ENCODE measurements around the gene HIP1.

The HIP1 gene

DNA sequence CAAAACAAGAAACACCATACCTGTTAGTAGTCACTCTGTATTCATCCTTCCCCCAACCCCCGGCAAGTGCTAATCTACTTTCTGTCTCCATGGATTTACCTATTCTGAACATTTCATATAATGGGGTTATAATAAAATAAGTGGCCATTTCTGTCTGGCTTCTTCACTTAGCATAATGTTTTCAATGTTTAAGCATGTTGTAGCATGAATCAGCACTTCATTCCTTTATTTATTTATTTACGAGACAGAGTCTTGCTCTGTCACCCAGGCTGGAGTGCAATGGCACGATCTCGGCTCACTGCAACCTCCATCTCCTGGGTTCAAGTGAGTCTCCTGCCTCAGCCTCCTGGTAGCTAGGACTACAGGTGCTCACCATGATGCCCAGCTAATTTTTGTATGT, 69.2 kb downstream of the HIP1 start:
- no peak for DNase-seq

DNA sequence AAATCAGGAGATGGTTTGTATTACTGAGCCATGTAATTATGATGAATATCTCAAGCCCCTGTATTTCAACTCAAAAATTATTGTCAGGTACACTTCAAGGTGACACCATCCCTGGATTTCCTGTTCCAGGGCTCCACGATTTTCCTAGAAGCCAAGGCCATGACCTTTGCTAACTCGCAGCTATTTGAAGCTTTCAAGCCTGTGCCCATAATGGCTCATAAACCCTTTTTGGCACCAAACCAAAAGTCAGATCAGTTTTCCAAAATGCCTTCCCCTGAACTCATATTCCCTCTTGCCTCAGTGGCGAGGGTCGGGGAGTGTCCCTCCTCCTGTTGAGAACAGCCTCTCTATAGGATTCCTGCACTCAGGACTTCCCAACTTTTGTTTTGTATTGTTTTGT, 70.8 kb downstream of the HIP1 start:
- no peak for DNase-seq

DNA sequence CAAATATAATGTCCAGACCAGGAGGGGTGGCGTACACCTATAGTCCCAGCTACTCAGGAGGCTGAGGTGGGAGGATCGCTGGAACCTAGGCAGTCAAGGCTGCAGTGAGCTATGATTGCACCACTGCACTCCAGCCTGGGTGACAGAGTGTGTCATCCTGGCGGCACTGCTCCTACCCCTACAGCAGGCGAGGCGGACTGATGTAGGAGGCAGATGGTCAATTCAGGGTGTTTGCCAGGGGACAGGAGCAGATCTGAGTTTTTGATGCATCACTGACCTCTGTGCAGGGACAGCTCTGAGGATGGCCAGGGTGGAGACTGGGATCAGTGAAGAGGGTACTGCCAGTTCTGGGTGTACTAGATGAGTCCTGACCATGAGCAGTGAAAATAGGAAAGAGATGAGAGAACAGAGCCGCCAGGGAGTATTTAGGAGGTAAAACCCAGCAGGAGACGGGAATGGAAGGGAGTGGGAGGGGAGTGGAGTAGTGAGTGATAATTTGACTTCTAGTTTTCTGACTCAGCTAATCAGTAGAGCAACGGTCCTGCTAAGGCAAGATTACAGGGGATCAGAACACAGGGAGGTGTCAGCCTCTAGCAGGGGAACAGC, 75.3 kb downstream of the HIP1 start:
- no peak for DNase-seq

DNA sequence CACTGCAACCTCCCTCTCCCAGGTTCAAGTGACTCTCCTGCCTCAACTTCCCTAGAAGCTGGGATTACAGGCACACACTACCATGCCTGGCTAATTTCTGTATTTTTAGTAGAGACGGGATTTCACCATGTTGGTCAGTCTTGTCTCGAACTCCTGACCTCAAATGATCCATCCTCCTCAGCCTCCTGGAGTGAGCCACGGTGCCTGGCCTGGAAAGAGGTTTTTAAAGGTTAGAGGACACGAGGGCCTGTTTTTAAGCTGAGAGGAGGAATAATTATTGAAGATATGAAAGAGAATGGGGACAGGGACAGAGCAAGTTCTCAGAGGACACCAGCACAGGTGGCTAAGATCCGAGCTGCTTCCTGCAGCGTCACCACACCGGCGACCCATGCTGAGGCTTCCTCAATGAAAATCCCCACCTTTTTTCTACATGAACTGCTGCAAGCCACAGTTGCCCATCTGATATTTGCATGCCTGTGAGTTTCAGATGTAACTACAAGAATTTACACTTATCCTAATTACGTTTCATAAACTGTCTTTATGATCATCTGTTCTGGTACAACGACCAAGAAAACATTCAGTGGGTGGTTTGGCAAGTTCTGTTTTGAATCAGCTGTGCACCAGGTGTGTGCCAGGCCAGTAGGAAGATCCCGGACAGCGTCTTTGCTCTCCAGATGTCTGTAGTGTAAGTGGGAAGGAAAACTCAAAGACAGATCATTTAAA, 76.0 kb downstream of the HIP1 start:
- no peak for DNase-seq

DNA sequence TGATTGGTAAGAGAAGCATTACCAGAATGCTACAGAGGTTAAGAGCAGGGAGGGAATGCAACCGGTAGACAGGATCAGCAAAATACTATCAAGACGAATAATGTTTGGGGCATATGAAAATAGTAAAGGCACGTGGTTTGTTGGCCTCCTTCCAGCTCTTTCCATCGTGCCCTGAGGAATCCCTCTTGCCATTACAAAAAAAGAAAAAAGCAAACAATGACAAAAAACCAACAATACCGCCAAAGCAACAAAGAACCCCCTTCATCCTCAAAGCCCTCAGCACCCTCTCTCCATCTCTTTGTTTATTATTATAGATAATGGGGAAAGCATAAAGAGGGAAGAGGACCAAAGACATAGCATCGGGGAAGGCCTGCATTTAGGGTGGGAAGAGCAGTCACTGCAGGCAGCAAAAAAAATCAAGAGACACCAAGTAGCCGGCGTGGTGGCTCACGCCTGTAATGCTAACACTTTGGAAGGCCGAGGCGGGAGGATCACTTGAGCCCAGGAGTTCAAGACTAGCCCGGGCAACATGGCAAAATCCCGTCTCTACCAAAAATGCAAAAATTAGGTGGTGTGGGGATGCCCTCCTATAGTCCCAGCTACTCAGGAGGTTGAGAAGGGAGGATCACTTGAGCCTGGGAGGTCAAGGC, 78.0 kb downstream of the HIP1 start:
- DNase-seq, result no peak

DNA sequence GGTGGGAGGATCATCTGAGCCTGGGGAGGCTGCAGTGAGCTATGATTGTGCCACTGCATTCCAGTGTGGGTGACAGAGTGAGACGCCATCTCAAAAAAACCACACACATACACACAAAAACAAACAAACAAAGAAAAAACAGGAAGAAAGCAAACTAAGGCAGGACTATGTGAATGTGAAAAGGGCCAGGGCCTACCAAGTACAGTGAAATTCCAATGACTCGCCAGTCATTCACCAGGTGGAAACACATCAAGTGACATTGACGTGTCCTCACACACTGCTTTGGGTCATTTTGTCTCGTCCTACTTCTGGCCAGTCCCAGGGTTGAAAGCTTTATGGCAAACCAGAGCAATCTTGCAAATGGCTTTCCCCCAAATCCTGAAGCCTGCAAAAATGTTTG, 79.9 kb downstream of the HIP1 start:
- no peak for DNase-seq

DNA sequence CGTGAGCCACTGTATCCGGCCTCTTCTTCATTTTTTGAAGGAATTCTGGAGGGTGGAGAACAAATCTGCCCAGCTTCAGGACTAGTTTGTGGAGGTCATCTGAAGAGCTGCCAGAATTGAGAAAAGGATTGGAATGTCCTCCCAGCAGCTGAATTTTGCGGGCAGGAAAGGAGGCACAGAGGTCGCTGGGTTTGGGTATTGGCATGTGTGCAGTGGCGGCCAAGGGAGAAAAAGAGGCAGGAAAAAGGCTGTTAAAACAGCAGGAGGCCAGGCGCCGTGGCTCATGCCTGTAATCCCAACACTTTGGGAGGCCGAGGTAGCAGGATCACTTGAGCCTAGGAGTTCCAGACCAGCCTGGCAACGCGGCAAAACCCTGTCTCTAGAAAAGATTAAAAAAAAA, 80.4 kb downstream of the HIP1 start:
- DNase-seq, result no peak

DNA sequence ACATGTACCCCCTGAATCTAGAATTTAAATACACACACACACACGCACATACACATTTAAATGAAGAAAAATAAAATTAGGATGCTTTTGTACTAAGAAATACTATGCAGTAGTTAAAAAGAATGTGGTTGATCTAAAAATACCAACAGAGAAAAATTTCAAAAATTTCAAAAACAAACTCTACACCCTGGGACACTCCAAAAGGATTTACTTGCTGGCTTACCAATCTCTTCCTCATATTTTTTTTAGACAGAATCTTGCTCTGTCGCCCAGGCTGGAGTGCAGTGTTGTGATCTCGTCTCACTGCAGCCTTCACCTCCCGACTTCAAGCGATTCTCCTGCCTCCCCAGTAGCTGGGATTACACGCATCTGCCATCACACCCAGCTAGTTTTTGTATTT, 80.9 kb downstream of the HIP1 start:
- DNase-seq, result no peak

DNA sequence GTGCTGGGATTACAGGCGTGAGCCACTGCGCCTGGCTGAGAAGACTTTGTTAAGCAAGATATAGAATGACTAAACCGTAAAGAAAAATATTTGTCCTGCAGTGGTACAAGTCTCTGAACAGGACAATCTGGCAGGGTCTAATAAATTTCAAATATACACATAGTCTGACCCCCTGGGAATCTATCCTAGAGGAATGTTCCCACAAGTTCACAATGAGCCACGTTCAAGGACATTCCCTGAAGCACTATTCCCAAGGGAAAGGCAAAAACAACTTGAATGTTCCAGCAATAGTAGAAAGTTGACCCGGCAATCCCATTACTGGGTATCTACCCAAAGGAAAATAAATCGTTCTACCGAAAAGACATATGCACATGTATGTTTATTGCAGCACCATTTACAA, 82.0 kb downstream of the HIP1 start:
- no peak for DNase-seq

DNA sequence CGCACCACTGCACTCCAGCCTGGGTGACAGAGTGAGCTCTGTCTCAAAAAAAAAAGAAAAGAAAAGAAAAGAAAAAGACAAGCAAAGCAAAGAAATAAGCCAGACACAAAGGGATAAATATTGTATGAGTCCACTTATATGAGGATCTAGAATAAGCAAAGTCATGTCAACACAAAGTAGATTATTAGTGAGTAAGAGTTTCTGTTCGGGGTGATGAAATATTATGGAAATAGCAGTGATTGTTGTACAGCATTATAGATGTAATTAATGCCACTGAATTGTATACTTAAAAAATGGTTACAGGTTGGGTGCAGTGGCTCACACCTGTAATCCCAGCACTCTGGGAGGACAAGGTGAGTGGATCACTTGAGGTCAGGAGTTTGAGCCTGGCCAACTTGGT, 83.2 kb downstream of the HIP1 start:
- no peak for DNase-seq

DNA sequence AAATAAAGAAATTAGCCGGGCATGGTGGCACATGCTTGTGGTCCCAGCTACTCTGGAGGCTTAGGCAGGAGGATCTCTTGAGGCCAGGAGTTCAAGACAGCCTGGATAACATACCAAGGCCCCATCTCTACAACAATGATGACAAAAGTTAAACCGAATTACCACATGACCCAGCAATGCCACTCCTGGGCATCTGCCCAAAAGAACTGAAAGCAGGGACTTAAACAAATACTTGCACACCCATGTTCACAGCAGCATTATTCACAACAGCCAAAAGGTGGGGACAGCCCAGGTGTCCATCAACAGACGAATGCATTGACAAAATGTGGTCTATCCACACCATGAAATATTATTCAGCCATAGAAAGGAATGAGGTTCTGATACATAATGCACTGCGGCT, 83.9 kb downstream of the HIP1 start:
- DNase-seq, result no peak

DNA sequence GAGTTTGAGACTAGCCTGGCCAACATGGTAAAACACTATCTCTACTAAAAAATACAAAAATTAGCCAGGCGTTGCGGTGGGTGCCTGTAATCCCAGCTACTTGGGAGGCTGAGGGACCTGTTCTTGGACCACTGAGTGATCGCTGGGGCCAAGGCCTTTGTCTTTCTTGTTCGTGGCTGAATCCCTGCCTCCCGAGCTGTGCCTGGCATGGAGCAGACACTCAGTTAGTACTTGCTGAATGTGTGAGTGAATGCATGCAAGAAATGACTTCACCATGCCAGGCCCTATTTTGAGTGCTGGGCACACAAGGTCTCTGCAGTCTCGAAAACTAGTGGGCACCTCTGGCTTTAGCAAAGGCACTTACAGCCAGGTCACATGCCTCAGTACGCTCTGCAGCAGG, 85.1 kb downstream of the HIP1 start:
- DNase-seq, result no peak

DNA sequence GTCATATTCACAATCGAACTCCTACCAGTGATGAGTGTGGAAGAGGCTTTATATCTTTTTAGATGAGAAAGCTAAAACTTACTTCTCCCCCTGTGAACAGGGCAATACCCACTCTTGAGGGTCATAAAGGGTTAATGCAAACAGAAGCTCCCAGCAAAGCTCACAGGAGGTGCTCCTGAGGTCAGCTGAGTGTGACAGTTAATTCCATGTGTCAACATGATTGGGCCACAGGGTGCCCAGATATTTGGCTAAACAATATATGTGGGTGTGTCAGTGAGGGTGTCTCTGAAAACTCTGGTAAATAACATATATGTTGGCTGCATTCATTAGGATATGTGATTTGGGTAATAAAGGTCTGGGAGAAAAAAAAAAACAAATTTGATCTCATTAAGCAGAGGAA, 86.0 kb downstream of the HIP1 start:
- no peak for DNase-seq

DNA sequence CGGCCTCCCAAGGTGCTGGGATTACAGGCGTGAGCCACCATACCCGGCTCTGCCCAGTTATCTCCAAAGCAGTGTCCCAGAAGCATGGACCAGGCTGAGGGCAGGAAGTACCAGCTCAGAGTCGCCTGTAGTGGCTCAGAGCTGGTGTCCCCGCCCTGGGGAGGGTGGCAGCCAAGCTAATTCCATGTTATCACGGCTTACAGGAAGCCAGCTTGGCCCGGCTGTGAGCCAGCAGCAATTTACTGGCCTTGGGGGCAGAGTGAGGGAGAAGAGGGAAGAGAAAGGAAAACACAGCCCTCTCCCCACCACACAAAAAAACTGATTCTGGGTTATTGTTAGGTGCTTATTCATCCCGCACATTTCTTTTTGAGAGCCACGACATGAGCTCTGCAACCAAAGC, 88.1 kb downstream of the HIP1 start:
- DNase-seq, result no peak

DNA sequence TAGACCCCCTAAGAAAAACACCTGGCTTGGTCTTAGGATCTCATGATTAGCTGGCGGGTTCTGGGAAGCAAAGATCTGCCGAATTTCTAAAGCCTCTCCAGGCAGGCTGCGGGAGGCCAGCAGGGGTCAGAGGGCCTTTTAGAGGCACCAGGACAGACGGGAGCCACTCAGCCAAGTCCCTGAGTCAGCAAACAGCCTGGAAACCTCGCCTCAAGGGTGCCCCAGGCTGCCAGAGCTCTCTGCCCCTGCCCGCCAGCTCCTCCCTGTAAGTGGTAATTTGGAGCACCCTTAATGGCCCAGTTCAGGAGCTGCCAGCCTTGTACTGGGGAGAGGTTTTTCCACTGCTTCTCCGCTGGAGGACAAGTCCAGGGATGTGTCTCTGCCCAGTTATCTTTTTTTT, 88.7 kb downstream of the HIP1 start:
- no peak for DNase-seq

DNA sequence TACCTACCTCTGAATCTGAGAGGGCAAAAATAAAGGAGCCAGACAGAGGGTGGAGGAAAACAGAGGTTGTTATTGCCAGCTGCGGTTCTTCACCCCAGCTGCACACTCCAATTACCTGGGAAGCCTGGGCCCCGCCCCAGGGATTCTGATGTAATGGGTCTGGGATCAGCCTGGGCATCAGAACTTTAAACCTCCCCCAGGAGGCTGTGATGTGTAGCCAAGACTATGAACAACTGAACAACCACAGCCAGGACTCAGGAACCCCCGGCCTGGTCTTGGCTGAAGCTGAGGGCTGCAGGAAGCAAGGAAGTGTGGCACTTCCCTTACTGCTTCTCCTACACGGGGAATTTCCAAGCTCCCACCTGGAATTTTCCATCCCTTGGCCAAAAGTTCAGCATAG, 89.3 kb downstream of the HIP1 start:
- DNase-seq, result no peak

DNA sequence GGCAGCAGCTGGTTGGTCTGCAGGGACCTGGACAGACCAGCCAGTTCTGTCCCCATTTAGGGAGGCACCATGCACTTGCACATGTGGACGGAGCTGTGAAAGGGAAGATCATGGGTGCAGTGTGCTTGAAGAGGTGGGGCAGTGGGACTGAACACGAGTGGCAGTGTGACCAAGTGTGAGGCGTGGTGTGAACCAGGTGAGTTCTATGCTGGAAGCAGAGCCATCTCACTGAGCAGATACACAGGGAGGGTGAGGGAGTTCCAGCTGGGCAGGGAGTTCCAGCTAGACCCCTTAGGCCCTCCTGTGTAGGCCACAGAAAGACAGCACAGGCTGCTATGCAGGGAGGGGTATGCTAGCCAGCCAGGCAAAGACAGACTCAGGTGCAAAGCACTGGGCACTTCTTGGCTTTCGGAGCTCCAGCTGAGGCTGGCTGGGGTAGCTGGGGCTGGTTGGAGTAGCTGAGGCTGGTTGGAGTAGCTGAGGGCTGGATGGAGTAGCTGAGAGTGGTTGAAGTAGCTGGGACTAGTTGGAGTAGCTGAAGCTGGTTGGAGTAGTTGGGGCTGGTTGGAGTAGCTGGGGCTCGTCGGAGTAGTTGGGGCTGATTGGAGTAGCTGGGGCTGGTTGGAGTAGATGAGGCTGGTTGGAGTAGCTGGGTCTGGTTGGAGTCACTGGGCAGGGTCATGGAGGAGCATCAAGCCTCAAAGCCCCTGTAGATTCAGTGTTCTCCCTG, 90.9 kb downstream of the HIP1 start:
- DNase-seq, result no peak

DNA sequence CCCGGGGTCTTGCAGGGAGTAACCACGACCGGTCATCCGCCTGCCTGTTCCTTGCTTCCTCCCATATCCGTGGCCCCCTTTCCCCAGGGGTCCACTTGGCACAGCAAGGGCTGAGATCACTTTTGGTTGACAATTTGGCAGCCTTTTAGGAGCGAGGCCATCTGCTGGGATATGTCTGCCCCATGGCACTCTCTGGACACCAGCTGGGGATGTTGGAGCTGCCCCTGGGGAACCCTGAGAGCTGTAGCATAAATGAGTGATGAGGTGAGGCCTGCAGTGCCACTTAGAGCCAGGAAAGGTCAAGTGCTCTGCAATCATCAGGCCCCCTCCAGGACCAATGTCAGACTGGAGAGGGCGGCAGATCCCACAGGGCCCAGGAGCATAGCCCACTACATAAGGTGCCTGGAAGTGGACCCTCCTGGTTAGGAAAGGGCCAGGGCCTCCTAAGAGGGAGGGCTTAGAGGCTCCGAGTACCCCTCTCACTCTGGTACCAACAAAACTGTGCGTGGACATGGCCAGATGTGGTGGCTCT, 92.1 kb downstream of the HIP1 start:
- DNase-seq, result no peak

DNA sequence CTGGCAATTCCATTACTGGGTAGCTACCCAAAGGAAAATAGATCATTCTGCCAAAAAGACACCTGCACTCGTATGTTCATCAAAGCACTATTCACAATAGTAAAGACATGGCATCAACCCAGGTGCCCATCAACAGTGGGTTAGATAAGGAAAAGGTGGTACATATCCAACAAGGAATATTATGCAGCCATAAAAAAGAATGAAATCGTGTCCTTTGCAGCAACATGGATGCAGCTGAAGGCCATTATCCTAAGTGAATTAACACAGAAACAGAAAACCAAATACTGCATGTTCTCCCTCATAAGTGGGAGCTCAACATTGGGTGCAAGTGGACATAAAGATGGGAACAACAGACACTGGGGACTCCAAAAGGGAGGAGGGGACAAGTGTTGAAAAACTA, 93.2 kb downstream of the HIP1 start:
- DNase-seq, result no peak

DNA sequence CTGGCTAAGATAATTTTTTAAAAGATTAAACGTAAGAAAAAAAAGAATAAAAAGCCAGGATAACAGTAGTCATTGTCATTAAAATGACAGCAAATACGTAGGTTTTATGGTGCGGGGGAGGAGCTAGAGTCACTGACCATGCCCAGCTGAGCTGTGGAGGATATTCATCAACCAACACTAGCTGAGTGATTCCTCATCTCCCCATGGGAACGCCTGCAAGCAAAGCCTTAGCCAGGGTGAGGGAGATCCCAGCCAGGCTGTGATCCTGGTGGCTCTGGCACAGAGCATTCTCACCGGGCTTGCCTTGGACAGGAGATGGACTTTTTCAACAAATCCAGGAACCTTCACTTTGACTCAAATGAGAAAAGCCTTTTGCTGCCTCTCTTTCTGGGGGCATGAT, 94.2 kb downstream of the HIP1 start:
- no peak for DNase-seq

DNA sequence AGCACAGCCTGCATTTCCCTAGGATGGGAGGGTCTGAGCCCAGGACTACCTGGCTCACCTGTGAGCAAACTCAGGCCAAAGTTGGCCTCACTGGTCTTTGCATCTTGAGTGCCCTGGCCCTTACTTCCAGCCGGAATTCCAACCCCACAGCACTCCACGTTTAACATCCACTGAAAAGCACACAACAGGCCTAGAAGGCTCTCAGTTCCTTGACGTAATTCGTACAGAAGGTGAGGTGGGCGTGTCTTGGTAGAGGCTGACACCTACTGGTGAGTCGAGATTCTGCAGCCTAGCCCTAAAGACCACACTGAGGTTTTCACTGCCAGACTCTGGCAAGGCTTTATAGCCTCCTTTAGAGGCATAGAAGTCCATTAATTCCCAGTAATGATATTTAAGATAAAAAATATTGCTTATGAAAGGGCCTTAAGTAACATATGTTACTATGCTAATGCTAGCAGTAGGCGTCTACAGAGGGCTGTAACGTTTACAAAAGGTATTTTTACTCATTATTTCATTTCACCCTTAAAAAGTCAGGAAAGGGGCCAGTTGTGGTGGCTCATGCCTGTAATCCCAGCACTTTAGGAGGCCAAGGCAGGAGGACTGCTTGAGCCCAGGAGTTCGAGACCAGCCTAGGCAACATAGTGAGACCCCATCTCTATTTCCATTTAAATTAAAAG, 95.8 kb downstream of the HIP1 start:
- DNase-seq, result peak; percentile 63

DNA sequence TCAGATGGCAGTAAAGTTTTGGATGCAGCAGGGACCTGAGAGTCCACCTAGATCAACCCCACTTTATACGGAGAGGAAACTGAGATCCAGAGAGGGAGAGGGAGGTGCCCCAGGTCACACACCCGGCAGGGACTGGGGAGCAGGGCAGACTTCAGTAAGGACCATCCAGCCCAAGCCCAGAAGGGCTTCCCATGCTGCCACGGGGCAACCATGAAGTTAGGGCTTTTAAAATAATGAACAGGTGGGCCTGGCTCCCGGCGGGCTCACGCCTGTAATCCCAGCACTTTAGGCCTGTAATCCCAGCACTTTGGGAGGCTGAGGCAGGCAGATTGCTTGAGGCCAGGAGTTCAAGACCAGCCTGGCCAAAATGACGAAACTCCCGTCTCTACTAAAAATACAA, 98.5 kb downstream of the HIP1 start:
- DNase-seq, result no peak

DNA sequence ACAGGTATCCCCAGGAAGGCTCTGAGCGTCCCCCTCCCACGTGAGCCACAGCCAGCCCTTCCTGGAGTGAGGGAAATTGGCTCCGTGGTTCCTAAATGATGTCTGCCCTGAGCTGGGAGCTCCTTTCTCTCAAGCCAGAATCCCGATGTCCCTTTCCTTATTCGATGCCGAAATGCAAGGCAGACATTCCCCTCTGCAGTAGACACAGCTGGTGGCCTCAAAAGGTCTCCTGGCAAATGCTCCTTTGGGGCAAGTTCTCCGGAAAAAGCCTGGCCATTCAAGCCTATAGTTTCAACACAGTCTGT, 98.9 kb downstream of the HIP1 start:
- no peak for DNase-seq

Data from activated T-cell treated with anti-CD3 and anti-CD28 coated beads, Interleukin-2, amount 50 U/mL, for 1 hour (primary cell).